NCI-H128 (cell line): Measurements from ENCODE around the gene MAN2A1.
"Not testable (repeated sequence)": the region's sequence is repeated elsewhere in the genome, so short reads cannot be mapped to it uniquely, and the experiment has no call there.

Experiments
- DNase-seq: peaks from one replicate; lab custom pipeline; 2025; ENCODE audit not compliant: unreplicated experiment; lab: John Stamatoyannopoulos, UW

The MAN2A1 gene

DNA sequence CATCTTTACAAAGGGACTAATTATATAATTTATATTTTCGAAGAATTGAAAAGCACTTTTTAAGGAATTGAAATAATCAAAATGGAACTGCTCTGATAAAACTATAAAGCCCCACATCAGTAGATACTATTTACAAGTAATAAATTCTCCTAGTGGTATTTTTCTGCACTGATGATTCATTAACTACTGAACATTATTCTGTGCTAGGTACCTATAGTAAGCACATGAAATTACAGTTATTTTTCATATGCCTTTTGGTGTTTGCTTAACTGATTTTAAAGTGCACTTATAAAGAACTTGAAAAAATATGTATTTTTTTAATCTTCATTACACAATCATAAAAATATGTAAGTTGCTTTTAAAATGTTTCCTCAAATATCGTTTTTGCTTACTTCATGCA is 123.0 kb downstream of the MAN2A1 start:
- no peak for DNase-seq

DNA sequence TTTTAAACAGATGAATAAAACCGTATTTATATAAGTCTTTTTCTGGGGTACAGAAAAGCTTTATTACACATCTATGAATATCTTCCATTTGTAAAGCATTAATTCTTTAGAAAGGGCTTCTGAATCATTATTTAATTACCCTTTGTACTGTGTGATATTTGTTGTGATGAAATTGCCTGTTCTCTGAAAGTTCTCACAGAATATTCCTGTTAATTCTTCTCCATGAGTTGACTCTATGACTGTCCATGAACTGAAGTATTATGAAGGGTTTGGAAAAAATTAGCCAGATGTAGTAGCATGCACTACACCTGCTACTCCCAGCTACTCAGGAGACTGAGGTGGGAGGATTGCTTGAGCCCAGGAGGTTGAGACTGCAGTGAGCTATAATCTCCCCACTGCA is 127.0 kb downstream of the MAN2A1 start:
- DNase-seq = no peak

DNA sequence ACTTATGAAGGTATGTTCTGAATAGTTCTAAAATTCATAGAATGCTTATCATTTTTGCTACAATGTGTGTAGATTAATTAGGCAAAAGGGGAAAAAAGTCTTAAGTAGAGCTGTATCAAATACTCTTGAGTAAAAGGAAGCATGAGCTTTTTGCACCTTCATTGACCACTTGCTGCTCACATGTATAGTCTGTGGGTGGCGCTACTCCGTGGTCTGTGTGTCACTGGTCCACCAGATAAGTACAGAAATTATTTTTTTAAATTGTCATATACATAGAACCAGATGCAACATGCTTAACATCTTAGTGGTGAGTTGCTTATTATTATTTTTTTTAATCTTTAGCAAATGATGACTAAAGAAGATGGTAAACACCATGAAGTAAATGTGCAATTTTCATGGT is 130.2 kb downstream of the MAN2A1 start:
- DNase-seq = no peak

DNA sequence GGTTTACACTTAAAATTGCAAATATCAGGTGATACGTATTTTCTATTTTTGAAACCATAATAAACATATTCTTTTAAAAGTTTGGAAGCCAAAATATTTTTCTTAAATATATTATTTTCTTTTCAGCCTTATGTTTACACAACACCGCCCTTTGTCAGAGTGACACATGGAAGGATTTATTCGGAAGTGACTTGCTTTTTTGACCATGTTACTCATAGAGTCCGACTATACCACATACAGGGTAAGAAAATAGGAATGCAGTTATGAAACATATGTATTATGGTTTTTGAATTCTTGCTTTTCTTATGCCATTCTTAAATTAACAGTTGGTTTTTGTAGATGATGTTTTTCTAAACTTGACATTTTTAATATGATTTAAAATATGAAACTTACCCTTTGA is 133.9 kb downstream of the MAN2A1 start:
- DNase-seq = no peak

DNA sequence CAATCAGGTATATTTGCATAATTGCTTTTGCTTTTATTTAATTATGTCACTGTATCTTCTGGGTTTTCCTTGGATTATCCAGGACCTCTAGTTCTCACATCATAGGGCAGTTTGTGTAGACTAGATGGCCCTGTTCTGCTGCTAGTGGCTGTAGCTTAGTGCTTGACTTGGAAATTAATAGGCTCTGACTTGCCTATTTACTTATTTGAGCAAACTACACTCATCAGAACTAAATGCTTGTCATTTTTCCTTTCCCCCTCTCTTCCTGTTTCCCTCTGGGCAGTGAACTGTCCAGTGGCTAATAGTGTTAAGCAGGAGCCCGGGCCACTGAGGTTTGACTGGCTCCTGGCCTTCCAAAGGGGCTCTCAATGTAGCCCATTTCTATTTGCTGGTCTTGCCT is 135.7 kb downstream of the MAN2A1 start:
- DNase-seq = no peak

DNA sequence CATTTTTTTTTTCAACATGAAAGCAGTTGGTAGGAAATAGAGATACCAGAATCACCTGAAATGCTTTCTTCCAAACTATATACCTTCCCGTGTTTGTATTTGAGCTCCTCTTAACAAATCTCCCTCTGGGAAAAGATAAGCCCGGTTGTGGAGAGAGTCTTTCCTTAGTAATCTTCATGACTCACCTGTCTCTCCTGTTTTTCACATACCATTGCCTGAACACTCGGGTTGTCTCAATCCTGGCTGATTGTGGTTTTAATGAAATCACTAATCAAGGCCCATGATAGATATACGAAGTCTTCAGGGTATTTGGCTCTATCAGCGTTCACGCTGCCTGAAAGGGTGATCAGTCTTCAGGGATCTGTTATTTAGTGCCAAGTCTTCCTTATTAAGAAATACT is 136.7 kb downstream of the MAN2A1 start:
- no peak for DNase-seq

DNA sequence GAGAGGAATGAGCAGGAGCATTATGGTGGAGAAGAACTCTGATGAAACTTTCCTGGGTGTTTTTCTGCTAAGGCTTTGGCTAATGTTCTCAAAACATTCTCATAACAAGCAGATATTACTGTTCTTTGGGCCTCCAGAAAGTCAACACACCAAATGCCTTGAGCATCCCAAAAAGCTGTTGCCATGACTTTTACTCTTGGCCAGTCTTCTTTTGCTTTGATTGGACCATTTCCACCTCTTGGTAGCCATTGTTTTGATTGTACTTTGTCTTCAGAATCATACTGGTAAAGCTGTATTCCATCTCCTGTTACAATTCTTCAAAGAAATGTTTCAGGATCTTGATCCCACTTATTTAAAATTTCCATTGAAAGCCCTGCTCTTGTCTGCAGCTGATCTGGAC is 139.6 kb downstream of the MAN2A1 start:
- no peak for DNase-seq

DNA sequence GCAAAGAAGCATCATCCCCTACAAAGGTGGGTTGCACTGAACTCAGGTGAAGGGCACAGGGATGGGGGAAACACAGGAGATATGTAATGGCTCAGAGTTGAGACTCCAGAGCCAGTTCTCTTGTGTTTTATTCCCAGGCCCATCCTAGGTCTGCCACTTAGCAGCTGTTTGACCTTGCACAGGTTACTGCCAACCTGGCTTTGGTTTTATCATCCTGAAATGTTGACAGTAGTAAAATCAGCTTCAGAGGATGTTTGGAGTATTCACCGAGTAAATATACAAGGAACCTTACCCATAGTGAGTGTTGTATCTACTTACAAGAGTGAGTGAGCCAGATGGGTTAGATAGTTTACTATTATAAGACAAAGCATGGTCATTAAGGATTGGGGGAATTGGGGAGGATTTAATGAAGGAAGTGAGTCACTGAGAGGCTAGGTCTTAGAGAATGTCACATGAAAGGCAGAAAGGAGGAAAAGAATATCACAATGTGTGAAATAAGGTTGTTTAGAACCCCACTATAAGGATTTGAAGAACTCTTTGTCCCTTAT is 141.3 kb downstream of the MAN2A1 start:
- DNase-seq = no peak

DNA sequence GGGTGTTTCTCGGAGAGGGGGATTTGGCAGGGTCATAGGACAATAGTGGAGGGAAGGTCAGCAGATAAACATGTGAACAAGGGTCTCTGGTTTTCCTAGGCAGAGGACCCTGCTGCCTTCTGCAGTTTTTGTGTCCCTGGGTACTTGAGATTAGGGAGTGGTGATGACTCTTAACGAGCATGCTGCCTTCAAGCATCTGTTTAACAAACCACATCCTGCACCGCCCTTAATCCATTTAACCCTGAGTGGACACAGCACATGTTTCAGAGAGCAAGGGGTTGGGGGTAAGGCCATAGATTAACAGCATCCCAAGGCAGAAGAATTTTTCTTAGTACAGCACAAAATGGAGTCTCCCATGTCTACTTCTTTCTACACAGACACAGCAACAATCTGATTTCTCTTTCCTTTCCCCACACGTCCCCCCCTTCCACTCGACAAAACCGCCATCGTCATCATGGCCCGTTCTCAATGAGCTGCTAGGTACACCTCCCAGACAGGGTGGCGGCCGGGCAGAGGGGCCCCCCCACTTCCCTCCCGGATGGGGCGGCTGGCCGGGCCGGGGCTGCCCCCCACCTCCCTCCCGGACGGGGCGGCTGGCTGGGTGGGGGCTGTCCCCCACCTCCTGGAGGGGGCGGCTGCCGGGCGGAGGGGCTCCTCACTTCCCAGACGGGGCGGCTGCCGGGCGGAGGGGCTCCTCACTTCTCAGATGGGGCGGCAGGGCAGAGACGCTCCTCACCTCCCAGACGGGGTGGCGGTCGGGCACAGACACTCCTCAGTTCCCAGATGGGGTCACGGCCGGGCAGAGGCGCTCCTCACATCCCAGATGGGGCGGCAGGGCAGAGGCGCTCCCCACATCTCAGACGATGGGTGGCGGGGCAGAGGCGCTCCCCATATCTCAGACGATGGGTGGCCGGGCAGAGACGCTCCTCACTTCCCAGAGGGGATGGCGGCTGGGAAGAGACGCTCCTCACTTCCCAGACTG is 142.8 kb downstream of the MAN2A1 start:
- DNase-seq = not testable (repeated sequence)

DNA sequence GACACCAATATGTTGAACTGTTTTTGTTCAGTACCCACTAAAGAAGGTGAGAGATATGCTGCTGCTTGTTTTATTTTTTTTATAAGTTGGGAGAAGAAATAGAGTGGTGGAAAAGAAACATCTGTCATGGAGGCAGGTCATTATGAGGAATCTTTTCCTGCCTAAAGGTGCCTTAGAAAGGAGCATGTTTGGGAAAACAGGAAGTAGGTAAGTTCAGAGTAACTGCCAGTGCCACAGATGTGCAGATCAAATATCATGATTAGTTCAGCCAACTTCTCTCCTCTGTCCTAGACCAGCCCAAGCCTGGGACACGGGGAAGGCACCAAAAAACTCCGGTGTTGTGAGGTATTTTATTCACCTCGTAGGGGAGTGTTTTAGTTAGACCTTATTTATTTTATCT is 144.2 kb downstream of the MAN2A1 start:
- DNase-seq = no peak

DNA sequence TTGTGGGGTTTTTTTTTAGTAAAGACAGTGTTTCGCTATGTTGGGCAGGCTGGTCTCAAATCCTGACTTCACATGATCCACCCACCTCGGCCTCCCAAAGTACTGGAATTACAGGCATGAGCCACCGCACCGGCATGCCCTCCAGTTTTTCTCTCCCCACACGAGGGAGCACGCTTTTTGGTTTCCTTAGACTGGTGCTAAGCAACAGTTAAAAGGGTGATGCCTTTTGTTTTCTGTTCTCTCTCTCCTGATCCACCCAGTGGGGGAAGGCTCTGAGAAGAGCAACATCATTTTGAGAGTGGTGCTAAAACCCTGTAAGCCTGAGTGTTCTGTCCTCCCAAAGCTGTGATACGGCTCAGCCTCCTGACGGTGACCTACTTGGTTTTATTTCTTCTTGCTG is 146.6 kb downstream of the MAN2A1 start:
- no peak for DNase-seq

DNA sequence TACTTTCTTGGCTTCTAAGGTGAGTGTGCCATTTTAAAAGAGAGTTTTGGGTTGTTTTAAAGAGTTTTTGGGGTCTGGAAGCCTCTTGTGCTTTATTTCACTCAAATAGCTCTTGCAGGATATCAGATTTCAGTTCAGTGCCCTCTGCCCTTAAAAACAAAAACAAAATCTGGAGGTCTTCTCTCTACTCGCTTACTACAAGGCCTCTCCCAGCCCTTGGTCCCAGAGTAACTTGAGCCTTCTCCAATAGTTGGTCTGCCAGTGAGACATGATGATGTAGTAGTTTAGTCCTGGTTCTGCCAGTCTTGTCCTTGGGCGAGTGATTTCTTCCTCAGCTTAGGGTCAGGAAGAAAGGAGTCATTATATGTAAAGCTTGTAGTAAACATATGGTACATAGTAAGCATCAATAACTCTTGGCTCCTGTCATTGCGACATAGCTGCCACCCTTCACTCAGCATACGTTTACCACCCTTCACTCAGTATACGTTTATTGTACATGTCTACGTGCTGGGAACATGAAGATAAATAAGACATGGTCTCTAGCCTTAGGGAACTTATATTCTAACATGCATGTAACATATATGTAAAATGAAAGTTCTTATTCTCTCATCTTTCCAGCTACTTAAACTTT is 147.6 kb downstream of the MAN2A1 start:
- no peak for DNase-seq

DNA sequence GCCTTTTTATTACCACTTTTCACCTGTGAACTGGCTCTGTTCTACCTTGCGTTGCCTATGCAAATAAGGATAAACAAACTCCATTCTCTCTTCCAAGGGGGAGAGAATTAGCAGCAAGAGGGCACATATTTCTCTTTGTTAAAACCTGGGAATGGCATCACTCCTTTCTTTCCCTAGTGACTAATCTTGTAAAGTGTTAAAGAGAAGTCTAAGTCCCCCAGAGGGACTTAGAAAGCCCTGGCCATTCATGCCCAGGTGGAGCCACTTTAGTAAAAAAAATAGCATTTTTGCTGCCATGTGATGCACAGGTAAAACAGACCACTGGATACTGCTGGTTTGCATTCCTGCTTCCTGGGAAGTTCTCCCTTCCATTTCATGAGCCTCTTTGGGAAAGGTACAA is 148.4 kb downstream of the MAN2A1 start:
- DNase-seq = no peak

DNA sequence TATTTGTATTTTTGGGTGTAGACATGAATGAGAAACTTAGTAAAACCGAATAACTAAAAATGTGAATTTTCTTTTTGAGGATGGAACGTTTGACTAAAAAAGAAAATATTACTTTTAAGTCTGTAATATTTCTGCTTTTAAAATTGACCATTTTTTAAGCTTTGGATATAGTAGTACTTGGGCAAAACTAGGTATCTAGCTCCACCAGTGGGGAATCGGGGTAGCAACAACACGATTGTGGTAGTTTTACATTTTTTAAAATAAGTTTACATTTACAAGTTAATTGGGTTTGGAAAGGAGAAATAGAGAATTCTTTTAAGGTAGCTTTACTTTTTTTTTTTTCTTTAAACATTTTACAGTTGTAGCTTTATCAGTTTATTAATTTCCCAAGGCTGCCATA is 154.4 kb downstream of the MAN2A1 start:
- DNase-seq = no peak

DNA sequence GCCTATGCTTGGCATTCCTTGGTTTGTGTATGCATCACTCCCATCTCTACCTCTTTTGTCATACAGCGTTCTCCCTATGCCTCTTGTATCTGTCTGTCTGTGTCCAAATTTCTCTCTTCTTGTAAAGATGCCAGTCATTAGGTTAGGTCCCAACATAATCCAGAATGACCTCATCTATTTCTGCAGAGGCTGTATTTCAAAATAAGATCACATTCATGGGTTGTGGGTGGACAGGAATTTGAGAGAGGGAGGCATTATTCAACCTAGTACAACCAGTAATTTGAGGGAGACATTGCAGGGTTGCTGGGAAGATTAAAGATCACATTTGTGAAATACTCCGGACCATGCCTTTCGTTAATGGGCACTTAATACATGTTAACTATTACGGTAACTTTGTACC is 155.0 kb downstream of the MAN2A1 start:
- no peak for DNase-seq

DNA sequence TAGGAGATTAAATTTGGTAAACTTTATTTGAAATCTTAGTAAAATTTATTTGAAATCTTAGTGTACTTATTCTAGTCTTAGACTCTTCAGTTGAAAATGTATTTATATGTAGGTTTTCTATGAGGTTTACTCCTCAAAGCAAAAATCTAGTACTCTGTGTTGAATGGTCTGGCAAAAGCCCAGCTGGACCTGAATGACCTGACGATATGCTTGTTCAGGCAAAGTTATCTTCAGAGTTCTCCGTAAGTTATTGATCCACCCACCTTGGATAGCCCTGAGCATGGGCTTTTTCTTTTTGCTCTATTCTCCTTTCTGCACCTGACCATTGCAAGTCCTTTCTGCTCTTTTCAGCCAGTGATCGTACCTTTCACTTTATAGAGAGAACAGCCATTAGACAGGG is 158.4 kb downstream of the MAN2A1 start:
- DNase-seq = no peak

DNA sequence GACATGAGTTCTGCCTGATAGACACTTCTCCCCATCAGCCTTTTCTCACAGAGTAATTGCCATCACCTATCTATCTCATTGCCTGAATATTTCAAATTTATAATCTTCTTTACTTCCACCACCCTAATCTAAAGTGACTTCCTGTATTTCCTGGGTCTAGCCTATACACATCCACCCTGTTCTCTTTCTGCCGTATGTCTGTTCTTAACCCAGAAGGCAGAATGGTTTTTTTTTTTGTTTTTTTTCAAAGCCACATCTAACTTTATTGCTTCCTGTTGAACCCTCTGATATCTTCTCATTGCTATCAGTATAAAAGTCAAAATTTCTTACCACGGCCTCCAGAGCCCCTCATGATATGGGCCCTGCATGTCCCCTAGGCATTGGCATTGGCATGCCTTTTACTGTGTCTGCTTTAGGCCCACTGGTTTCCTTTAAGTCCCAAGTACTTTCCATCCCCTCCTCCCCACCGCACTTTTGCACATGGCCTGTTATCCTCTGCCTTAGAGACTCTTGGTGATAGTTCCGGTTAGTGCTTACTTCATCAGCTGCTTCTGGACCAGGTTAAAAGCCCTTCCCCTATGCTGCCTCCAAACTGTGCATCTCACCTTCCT is 159.9 kb downstream of the MAN2A1 start:
- no peak for DNase-seq

DNA sequence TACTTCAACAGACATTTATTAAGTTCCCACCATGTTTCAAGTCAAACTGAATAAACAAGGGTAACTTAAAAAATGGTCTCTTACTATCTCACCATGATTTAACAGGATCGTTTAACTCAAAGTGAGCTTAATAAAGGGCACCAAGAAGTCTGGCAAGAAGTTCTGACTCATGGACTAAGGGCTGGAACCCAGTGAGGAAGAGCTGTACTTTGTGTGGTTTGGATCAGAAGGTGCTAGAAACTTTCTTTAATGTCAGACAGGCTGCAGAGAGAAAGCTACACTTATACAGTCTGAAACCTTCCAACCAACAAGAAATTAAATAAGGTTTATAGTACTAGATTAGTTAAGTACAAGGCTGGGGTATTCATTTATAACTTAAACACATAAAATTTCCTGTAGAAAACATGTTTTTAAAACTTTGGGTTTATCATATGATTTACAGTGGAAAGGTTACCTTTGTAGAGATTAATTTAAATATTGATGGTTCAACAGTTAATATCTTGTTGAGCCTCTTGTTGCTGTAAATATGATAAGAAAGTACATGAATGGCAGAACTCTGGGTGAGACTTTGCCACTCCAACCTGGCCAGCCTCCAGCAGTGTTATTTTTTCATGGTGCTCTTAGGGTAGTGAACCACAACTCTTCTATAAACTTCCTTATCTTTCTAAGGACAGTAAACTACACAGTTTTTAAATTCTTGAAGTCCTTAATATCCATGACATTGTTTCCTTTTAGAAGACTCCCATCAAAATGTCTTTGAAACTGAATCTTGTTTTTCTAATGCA is 162.8 kb downstream of the MAN2A1 start:
- no peak for DNase-seq

DNA sequence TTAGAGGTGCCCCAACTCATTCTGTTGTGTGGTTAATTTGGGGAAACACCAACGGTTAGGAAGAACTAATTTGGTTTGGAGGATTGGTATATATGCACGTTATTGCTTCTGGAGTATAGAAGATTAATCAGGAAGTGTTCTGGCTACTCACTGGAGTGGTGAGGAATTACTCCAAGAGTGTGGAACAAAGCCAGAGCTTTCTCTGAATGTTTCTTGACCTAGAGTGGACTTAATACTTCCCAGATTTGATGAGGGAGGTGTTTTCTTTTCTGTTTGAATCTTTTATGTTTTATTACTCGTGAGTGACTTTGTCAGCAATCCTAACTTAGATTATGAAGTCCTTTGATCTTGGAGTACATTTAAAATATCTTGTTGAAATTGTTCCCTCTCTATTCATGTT is 163.7 kb downstream of the MAN2A1 start:
- DNase-seq = no peak

DNA sequence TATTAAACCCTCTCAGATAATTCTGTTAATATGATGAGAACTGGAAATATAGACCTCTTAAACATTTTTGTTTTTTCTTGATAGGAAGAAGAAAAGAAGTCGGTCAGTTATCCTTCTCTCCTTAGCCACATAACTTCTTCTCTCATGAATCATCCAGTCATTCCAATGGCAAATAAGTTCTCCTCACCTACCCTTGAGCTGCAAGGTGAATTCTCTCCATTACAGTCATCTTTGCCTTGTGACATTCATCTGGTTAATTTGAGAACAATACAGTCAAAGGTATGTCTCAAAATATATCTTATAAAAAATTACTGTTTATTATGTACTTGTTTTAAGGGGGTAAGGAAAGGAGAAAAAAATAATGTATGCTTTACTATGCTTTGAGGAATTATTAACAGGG is 165.3 kb downstream of the MAN2A1 start:
- DNase-seq = no peak

DNA sequence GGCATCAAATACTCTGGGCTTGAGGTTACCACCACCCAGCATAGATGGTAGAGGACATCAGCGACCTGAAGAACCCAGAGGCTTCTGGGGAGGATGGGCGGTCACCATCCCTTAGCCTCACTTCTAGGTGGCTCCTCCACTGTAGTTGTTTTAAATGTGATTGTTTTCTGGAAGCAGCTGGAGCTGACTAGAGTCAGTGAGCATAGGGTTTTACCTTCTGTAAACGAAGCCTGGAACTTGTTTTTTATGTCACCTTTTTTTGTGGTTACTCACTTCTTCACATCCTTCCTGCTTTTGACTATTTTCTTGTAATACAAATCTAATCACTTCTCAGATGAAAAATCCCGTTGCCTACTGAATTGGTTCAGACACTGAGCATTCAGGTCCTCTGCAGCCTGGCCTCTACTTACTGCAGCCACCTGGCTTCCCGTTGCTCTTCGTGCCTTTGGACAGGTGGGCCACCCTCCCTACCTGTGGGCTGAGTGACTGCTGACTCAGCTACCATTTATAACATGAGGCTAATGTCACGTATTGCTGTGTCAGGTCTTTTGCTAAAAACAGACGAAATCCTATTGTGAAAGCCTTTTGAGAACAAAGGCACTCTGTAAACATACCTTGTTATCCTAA is 167.8 kb downstream of the MAN2A1 start:
- DNase-seq = no peak
